ENCODE results near the gene TNC.

TNC gene

DNA sequence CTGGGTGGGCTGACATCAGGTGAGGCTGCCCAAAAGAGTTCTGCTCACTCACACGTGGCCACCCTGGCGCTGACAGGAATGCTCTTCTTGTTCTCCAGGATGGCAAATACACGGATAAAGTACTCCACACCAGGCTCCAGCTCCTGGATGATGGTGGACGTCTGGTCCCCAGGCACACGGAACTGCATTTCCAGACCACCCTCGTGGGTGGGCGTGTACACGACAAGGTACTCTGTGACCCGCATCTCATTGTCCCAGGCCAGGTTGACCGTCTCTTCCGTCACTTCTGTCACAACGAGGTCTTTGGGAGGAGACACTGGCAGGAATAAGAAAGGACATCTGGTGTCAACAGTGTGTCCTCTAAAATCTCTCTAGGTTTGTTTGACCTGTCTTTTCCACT, 33.8 kb downstream of the TNC start:
- Histone ChIP-seq H3K4ac (ENCODE audit: low read depth in 1 of 2, low read length in 2 of 2) (no peak overlapping the region), H3K18ac (ENCODE audit: low read depth in 1 of 2, low read length in 2 of 2) (no peak overlapping the region), H3K79me1 (replicated peaks; ENCODE audit: low read length, poor library complexity, severe bottlenecking) (peaks cover 7% of the 10 kb centered on the region), H2BK5ac (ENCODE audit: low read depth, low read length, poor library complexity, severe bottlenecking) (no peak overlapping the region), H4K8ac (ENCODE audit: low read length) (no peak overlapping the region), H3K9me3 (ENCODE audit: control insufficient read depth, low read length) (no peaks in the 10 kb centered on the region), H3K4me1 (ENCODE audit: control insufficient read depth, insufficient read depth, low read depth, low read length) (no peaks in the 10 kb centered on the region), H3K4me3 (ENCODE audit: insufficient read depth in 1 of 2, low read depth in 1 of 2, low read length in 2 of 2) (no peak overlapping the region), H2BK15ac (ENCODE audit: low read depth, poor library complexity, severe bottlenecking) (no peak overlapping the region), H3K27ac (ENCODE audit: low read length, poor library complexity, severe bottlenecking) (no peak overlapping the region), H3K36me3 (ENCODE audit: control insufficient read depth in 1 of 2, insufficient read depth in 2 of 2, low read depth in 1 of 2, low read length in 2 of 2) (peaks cover 37 to 88% of the 10 kb centered on the region in 2 experiments), H2AK5ac (ENCODE audit: low read length, severe bottlenecking) (no peak overlapping the region), H3K23ac (ENCODE audit: low read length in 2 of 2) (no peak overlapping the region), H3K9ac (ENCODE audit: low read length) (no peak overlapping the region), H3K4me2 (ENCODE audit: low read length, poor library complexity, severe bottlenecking) (no peak overlapping the region), H4K91ac (ENCODE audit: low read length) (no peak overlapping the region), H2BK12ac (ENCODE audit: low read length in 2 of 2) (no peak overlapping the region), H2AFZ (ENCODE audit: low read depth, low read length) (no peak overlapping the region), H2BK120ac (ENCODE audit: low read depth, low read length) (no peak overlapping the region), H3K14ac (ENCODE audit: low read length in 2 of 2) (no peak overlapping the region), H3K27me3 (ENCODE audit: control insufficient read depth in 1 of 2, insufficient read depth in 1 of 2, low read length in 2 of 2) (no peaks in the 10 kb centered on the region)
- WGBS = 94% methylated on average over 12 of the region's 12 CpGs
- no peak for DNase-seq

DNA sequence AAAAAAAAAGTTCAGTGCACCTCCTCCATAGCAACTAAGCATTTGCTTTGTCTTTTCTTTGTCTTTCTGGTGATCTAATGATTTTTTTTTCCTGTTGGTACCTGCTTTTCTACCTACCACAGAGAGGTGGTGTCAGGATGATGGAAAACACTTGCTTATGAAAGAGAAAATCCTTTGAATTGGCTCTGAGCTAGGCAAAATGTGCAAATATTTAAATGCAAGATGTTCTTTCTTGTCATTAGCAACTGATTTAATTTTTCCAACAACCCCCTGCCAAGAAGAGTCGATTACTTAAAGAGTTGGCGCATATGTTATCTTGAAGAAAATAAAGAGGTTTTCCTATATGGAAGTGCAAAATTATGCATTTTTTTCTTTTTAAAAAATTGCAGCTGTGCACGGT, 37.7 kb downstream of the TNC start:
- H3K9me3 ChIP-seq (ENCODE audit: control insufficient read depth, low read length) = peaks cover 8% of the 10 kb centered on the region
- no peak overlapping the region for H2BK15ac ChIP-seq (ENCODE audit: low read depth, poor library complexity, severe bottlenecking)
- H2BK120ac ChIP-seq (ENCODE audit: low read depth, low read length) = no peak overlapping the region
- H3K14ac ChIP-seq (ENCODE audit: low read length in 2 of 2) = no peak overlapping the region
- H3K4me2 ChIP-seq (ENCODE audit: low read length, poor library complexity, severe bottlenecking) = no peak overlapping the region
- H3K36me3 ChIP-seq (ENCODE audit: control insufficient read depth in 1 of 2, insufficient read depth in 2 of 2, low read depth in 1 of 2, low read length in 2 of 2) = peaks cover 43 to 92% of the 10 kb centered on the region in 2 experiments
- no peak overlapping the region for H3K4me3 ChIP-seq (ENCODE audit: insufficient read depth in 1 of 2, low read depth in 1 of 2, low read length in 2 of 2)
- no peak overlapping the region for H4K8ac ChIP-seq (ENCODE audit: low read length)
- no peak overlapping the region for H2BK5ac ChIP-seq (ENCODE audit: low read depth, low read length, poor library complexity, severe bottlenecking)
- no peak overlapping the region for H2AFZ ChIP-seq (ENCODE audit: low read depth, low read length)
- H3K27ac ChIP-seq (ENCODE audit: low read length, poor library complexity, severe bottlenecking) = no peak overlapping the region
- H3K27me3 ChIP-seq (ENCODE audit: control insufficient read depth in 1 of 2, insufficient read depth in 1 of 2, low read length in 2 of 2) = no peaks in the 10 kb centered on the region
- peaks cover 1% of the 10 kb centered on the region for H3K79me1 ChIP-seq (replicated peaks; ENCODE audit: low read length, poor library complexity, severe bottlenecking)
- H2AK5ac ChIP-seq (ENCODE audit: low read length, severe bottlenecking) = no peak overlapping the region
- H2BK12ac ChIP-seq (ENCODE audit: low read length in 2 of 2) = no peak overlapping the region
- WGBS = 100% methylated on average over 1 of the region's 3 CpGs
- H3K18ac ChIP-seq (ENCODE audit: low read depth in 1 of 2, low read length in 2 of 2) = no peak overlapping the region
- H4K91ac ChIP-seq (ENCODE audit: low read length) = no peak overlapping the region
- no peak for DNase-seq
- no peak overlapping the region for H3K23ac ChIP-seq (ENCODE audit: low read length in 2 of 2)
- no peak overlapping the region for H3K4ac ChIP-seq (ENCODE audit: low read depth in 1 of 2, low read length in 2 of 2)
- no peaks in the 10 kb centered on the region for H3K4me1 ChIP-seq (ENCODE audit: control insufficient read depth, insufficient read depth, low read depth, low read length)
- H3K9ac ChIP-seq (ENCODE audit: low read length) = no peak overlapping the region

DNA sequence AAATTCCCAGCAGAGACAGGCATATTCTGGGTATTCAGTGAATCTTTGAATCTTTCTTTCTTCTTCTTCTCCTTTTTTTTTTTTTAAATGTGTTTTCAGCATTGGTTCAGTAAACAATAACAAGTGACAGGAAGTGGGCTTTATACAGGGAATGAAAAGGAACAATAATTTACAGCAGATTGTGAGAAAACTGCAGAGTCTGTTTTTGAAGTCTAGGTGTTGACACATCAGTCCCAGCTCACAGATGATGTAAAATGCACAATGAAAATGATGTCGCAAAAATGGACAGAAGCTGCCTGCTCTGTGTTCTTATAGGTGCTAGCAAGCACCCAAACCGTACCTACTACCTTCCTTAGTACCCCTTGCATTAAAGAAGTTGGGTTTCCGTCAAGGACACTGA, 38.8 kb downstream of the TNC start:
- H4K8ac ChIP-seq (ENCODE audit: low read length) = no peak overlapping the region
- no peak overlapping the region for H2BK120ac ChIP-seq (ENCODE audit: low read depth, low read length)

DNA sequence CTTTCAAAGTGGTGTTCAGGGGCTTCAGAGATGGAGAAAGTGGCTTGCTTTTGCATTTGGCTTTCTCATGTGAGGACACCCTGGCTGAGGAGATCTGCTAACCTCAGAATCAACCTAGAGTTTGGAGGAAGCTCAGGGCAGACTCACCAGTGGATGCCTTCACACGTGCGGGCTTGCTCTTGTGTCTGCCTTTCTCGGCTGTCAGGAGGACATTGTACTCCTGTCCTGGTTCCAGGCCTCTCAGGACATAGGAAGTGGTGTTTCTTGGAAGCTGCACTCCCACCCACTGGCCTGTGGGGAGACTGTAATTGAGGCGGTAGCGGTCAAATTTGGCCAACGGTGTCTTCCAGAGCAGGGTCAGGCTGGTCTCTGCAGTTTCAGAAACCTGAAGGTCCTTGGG, 44.5 kb downstream of the TNC start:
- peaks cover 40 to 93% of the 10 kb centered on the region in 2 experiments for H3K36me3 ChIP-seq (ENCODE audit: control insufficient read depth in 1 of 2, insufficient read depth in 2 of 2, low read depth in 1 of 2, low read length in 2 of 2)
- no peak overlapping the region for H2BK5ac ChIP-seq (ENCODE audit: low read depth, low read length, poor library complexity, severe bottlenecking)
- H3K4me3 ChIP-seq (ENCODE audit: insufficient read depth in 1 of 2, low read depth in 1 of 2, low read length in 2 of 2) = no peak overlapping the region
- no peak overlapping the region for H4K8ac ChIP-seq (ENCODE audit: low read length)
- H3K23ac ChIP-seq (ENCODE audit: low read length in 2 of 2) = no peak overlapping the region
- no peaks in the 10 kb centered on the region for H3K79me1 ChIP-seq (replicated peaks; ENCODE audit: low read length, poor library complexity, severe bottlenecking)
- peak overlapping the region in 1 of 2 experiments; percentile 19 for H3K18ac ChIP-seq (ENCODE audit: low read depth in 1 of 2, low read length in 2 of 2)
- H2BK120ac ChIP-seq (ENCODE audit: low read depth, low read length) = no peak overlapping the region
- no peak overlapping the region for H2AK5ac ChIP-seq (ENCODE audit: low read length, severe bottlenecking)
- no peak overlapping the region for H2AFZ ChIP-seq (ENCODE audit: low read depth, low read length)
- H3K4me1 ChIP-seq (ENCODE audit: control insufficient read depth, insufficient read depth, low read depth, low read length) = no peaks in the 10 kb centered on the region
- no peak overlapping the region for H3K4ac ChIP-seq (ENCODE audit: low read depth in 1 of 2, low read length in 2 of 2)
- no peak for DNase-seq
- no peak overlapping the region for H3K27ac ChIP-seq (ENCODE audit: low read length, poor library complexity, severe bottlenecking)
- H2BK15ac ChIP-seq (ENCODE audit: low read depth, poor library complexity, severe bottlenecking) = no peak overlapping the region
- no peak overlapping the region for H2BK12ac ChIP-seq (ENCODE audit: low read length in 2 of 2)
- H3K9me3 ChIP-seq (ENCODE audit: control insufficient read depth, low read length) = peaks cover 8% of the 10 kb centered on the region
- no peak overlapping the region for H4K91ac ChIP-seq (ENCODE audit: low read length)
- no peak overlapping the region for H3K4me2 ChIP-seq (ENCODE audit: low read length, poor library complexity, severe bottlenecking)
- 81% methylated on average over 6 of the region's 6 CpGs for WGBS
- H3K27me3 ChIP-seq (ENCODE audit: control insufficient read depth in 1 of 2, insufficient read depth in 1 of 2, low read length in 2 of 2) = no peaks in the 10 kb centered on the region
- H3K14ac ChIP-seq (ENCODE audit: low read length in 2 of 2) = peak overlapping the region in 1 of 2 experiments; percentile 71
- no peak overlapping the region for H3K9ac ChIP-seq (ENCODE audit: low read length)

More for the DNA sequence above, 38.8 kb downstream of the TNC start:
- Histone ChIP-seq H3K79me1 (replicated peaks; ENCODE audit: low read length, poor library complexity, severe bottlenecking) (no peaks in the 10 kb centered on the region), H3K4me2 (ENCODE audit: low read length, poor library complexity, severe bottlenecking) (no peak overlapping the region), H3K18ac (ENCODE audit: low read depth in 1 of 2, low read length in 2 of 2) (no peak overlapping the region), H2BK5ac (ENCODE audit: low read depth, low read length, poor library complexity, severe bottlenecking) (no peak overlapping the region), H3K36me3 (ENCODE audit: control insufficient read depth in 1 of 2, insufficient read depth in 2 of 2, low read depth in 1 of 2, low read length in 2 of 2) (peaks cover 42 to 92% of the 10 kb centered on the region in 2 experiments), H3K4ac (ENCODE audit: low read depth in 1 of 2, low read length in 2 of 2) (no peak overlapping the region), H3K23ac (ENCODE audit: low read length in 2 of 2) (no peak overlapping the region), H3K27ac (ENCODE audit: low read length, poor library complexity, severe bottlenecking) (no peak overlapping the region), H2AK5ac (ENCODE audit: low read length, severe bottlenecking) (no peak overlapping the region), H4K91ac (ENCODE audit: low read length) (no peak overlapping the region), H3K14ac (ENCODE audit: low read length in 2 of 2) (no peak overlapping the region), H3K9me3 (ENCODE audit: control insufficient read depth, low read length) (peaks cover 8% of the 10 kb centered on the region), H2AFZ (ENCODE audit: low read depth, low read length) (no peak overlapping the region), H2BK12ac (ENCODE audit: low read length in 2 of 2) (no peak overlapping the region), H3K4me1 (ENCODE audit: control insufficient read depth, insufficient read depth, low read depth, low read length) (no peaks in the 10 kb centered on the region), H2BK15ac (ENCODE audit: low read depth, poor library complexity, severe bottlenecking) (no peak overlapping the region), H3K9ac (ENCODE audit: low read length) (no peak overlapping the region), H3K4me3 (ENCODE audit: insufficient read depth in 1 of 2, low read depth in 1 of 2, low read length in 2 of 2) (no peak overlapping the region), H3K27me3 (ENCODE audit: control insufficient read depth in 1 of 2, insufficient read depth in 1 of 2, low read length in 2 of 2) (no peaks in the 10 kb centered on the region)
- 72% methylated on average over 2 of the region's 3 CpGs for WGBS
- DNase-seq = no peak
